Caki2 (cell line): Measurements from ENCODE around the gene DNAH8. TPM values are rescaled to one million over a fixed set of nuclear protein-coding genes. Genes with fewer than 3 reads are reported as not detected.

Source experiments
- DNase-seq: peaks from one replicate; pipeline ENCODE4 v3.0.0-alpha.2; 2015; ENCODE audit warnings: low read depth
- in situ Hi-C: cut with HindIII; loops from 2 replicates; pipeline ENCODE4 v1.10.0; 2016; ENCODE audit warnings: low sequenced_read_pairs, low pct_unique_long_range_greater_than_20kb, mixed read lengths
- total RNA-seq: library from RNA; depleted of rRNA; stranded (reverse); fragments of >200 nt; shearing (Covaris generic); gene quantifications from 2 replicates; pipeline ENCODE4 v1.2.3, GENCODE V29; 2014; ENCODE audit warnings: low replicate concordance

DNAH8 gene
- total RNA-seq, 1 experiment from 2014 or later, result not detected

DNA sequence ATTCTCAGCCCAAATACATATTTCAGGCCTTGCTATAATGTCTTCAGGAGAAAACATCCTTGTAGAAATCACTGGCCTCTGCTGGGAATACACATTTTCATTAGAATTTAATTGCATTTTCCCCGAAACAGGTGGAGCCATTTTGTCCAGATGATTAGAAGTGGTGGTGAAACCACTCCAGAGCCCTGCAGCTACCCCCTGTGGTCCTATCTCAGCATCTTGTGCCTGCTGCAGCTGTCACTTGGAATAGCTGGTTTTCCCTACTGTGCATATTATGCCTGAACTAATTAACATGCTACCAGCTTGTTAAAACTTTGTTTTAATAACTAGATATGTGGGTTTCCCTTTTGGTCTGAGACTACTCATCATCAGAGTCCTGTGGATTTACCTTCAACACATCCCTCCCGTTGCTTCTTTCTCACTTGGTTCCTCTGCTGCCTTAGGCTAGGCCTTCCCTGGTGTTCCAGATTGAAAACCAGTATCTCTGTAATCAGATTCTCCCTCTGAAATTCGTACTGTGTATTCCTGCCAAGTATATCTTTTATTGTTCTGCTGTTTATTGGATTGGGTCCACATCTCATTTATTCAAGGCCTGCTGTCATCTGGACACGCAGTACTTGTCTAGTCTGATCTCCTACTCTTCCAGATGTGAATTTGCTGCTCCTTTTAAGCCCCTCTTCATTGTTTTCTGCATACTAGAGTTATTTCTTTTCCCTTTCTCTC is 15.2 kb downstream of the DNAH8 start:
- DNase-seq, result no peak
- in situ Hi-C loops, result no loop called here

DNA sequence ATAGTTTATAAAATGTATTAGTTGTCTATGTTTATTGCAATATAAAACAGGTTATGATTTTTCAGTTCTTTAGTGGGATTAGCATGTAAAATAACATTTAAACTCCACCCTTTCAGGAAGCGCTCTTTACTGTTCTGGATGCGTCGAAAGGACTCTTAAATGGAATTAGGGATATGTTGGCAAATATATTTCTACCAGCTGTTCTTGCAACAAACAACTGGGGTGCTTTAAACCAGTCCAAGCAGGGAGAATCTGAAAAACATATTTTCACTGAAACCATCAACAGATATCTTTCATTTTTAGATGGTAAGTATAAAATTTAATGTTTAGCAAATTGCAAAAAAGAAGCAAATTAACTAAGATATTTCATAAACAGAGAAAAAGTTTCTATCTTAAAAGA is 21.8 kb downstream of the DNAH8 start:
- no peak for DNase-seq
- in situ Hi-C loops, result no loop called here

DNA sequence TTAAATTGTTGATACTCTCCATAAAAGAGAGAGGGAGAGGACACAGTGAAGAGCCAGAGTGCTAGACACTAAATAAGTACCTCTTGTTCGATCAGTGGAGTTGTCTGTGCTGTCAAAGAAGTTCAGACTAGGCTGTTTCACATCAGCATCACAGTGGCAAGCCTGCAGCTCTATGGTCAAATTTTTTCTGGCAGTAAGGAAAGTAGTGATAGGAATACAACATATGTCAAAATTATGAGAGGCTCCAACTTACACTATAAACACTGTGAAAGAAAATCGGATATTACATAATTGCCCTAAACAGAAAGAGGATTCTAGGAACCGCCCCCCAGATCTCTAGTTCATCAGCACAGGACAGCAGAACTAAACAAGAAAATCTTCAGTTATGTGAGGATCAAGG is 23.1 kb downstream of the DNAH8 start:
- no peak for DNase-seq
- in situ Hi-C loops, result no loop called here

DNA sequence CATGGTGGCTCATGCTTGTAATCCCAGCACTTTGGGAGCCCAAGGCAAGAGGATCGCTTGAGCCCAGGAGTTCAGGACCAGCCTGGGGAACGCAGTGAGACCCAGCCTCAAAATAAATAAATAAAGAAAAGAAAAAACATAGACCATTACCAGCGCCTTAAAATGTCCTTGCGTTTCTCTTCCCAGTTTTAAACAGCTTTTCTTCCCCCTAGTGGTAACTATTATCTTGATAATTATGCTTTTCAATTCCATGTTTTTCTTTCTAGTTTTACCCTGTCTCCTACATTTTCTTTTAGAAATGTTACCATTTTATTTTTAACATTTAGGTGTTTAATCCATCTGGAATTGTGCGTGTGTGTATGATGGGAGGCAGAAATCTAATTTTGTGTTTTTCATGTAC is 24.4 kb downstream of the DNAH8 start:
- no peak for DNase-seq
- in situ Hi-C loops, result no loop called here

DNA sequence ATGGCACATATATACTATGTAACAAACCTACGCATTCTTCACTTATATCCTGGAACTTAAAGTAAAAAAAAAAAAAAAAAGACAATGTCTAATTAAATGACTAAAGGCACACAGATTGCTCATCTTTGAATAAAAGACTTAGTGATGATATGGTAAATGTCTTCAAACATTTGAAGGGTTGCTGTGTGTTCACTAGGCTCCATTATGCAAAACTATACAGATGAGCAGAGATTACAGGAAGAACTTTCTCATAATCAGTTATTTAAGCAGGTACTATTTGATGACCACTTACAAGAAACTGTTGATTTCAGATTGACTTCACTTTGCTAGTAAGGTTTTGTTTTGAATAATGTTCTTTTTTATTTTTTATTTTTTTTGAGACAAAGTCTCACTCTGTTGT is 34.4 kb downstream of the DNAH8 start:
- in situ Hi-C loops, result no loop called here
- no peak for DNase-seq

DNA sequence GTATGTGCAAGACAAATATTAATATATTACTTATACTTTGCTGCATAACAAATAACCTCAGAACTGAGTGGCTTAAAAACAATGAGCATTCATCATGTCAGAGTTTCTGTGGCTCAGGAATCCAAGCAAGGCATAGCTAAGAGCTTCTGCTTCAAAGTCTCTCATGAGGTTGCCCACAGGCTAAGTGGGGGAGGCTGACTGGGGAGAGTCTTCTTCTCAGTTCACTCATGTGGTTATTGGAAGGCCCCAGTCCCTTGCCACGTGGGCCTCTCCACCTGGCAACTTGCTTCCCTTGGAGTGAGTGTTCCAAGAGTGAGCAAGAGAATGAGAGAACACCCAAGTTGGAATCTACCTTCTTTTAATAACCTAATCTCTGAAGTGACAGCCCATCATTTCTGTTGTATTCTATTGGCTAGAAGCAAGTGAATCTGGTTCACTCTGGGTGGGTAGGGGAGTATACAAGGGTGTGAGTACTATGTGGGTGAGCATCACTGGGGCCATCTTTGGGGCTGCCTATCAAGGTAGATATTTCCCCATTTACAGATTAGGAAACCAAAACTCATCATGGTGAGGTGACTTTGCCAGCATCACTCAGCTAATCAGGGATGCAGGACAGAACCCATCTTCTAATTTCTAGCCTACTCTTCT is 36.0 kb downstream of the DNAH8 start:
- in situ Hi-C loops, result no loop called here
- DNase-seq, result no peak

DNA sequence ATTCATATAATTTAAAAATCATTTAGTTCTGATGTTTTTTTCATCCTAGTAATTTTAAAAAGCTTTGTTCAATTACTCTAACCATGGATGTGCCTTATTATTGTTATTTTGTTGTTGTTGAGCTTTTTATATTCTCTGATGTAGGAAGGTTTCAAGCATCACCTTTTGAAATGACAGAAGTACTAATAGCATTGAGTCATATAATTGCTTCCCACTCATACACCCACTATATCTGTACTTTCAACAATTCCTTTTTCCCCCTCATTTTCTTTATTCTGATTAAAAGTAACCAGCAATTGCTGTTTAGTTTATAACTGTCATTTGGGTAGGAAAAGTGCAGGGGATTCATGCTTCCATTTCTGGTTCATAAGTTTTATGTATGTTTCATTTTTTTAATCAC is 38.6 kb downstream of the DNAH8 start:
- no peak for DNase-seq

DNA sequence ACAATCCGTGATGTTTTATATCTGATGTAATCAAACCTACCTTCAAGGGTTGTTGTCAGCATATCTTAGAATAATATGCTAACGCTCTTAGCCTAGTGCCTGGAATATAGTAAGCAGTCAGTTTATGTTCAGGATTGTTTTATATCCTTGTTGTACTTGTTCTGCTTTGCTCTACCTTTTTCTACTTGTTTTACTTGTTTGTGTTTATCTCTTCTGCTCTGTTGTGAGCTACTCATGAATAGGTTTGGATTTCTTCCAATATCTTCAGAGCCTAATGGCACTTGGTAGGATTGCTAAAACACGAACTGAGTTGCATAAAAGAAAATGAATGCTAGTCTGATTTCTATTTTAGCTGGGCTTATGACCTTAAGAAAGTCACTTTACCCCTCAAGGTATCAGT is 40.1 kb downstream of the DNAH8 start:
- in situ Hi-C loops, result no loop called here
- DNase-seq, result no peak

More for the DNA sequence above, 38.6 kb downstream of the DNAH8 start:
- in situ Hi-C loops, result no loop called here

DNA sequence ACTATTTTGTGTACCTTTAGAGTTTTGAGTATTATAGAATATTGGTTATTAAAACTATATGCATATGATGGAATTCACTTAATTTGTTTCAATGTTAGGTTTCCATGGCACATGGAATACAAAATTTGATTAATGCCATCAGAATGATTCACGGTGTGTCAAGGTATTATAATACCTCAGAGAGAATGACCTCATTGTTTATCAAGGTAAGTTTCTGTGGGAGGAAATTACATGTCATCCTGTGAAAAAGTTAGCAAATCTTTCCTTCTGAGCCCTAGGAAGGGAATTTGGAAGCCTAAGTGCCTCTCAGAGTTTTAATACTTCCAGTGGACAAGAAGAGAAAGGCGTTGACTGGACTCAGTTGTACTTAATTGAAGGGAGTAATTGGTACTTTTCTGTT is 40.8 kb downstream of the DNAH8 start:
- in situ Hi-C loops, result no loop called here
- no peak for DNase-seq

DNA sequence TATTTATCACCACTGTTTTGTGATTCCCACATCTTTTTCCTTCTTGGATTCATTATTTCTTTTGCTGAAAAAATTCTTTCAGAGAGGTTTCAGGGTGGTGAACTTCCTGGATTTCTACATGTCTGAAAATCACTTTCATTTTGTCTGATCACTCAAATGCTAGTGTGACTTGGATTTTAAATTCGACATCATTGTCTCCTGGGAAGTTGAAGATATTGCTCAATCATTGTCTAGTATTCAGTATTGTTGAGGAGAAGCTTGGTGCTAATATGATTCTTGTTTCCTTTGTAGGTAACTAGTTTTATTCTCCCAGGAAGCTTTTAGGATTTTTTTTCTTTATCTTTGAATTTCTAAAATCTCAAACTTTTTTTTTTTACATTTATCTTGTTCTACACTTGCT is 45.0 kb downstream of the DNAH8 start:
- in situ Hi-C loops, result no loop called here
- DNase-seq, result no peak

DNA sequence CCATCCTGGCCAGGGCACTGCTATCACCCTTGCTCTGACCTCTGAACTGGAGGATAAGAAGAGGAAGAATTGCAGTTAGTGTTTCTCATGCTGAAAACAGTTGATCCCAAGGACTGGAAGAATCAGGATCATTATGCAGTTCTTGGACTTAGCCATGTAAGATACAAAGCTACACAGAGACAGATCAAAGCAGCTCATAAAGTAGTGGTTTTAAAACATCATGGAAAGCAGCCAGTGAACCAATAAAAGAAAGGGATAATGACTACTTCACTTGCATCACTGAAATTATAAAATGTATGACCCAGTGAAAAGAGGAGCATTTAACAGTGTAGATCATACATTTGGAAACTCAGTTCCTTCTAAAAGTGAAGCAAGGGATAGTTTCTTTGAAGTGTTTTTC is 47.7 kb downstream of the DNAH8 start:
- no peak for DNase-seq
- in situ Hi-C loops, result no loop called here

DNA sequence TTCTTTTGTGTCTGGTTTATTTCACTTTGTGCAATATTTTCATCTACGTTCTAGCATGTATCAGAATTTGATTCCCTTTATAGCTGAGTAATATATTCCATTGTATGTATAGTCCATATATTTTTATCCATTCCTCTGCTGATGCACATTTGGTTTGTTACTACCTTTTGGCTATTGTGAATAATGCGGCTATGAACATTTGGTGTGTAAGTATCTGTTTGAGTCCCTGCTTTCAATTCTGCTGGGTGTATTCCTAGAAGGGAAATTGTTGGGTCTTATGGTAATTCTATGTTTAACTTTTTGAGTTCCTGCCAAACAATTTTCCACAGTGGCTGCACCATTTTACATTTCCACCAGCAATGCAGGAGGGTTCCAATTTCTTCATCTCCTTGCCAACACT is 52.4 kb downstream of the DNAH8 start:
- DNase-seq, result no peak
- in situ Hi-C loops, result no loop called here

DNA sequence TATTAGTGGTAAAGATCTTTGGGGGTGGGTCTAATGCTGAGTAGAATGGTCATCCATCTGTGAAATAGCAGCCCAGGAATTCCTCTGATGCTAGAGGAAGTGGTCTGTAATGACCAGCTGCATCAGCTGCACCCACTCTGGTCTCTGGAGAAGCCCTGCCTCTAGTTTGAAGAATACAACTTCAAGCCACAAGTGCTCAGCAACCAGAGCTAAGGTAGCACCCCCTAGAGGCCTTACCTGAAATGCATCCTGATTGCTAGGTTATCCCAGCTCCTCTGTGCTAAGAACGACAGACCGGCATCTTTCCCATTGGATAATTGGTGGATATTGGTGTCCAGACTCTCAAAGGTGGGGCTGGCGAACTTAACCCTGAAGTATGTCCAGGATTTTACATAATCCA is 58.2 kb downstream of the DNAH8 start:
- no peak for DNase-seq
- in situ Hi-C loops, result no loop called here

DNA sequence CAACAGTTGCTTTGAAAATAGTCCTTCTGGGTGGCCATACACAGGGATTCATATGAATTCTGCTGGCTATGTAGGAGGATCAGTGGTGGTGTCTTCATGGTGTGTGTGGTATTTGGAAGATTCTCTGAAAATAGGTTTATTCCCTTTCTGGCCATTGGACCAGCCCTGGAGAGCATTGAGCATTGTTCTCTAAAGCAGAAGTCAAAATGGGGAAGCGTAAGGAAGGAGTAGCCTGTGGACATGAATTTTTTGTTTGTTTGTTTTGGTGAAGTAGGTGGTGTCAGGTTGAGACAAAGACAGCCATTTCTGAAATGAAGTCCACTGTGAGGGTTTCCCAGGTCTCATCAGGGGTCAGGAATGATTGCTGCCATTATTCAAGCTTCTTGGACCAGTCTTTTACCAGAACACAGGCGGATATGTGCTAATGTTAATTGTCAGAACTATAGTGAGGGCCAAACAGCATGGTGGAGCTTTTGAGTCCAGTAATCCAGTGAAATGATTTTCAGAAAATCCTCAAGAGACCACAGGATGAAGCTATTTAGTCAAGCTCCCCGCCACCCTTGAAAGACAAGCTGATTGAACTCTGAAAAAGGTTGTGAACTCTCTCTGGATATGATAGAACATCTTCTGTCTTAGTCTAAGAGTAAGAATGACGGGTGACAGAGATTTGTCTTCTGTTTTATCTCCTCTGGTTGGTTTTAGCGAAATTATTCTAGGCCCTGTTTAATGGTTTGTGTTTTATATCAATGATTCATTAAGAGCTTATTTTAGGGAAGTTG is 60.0 kb downstream of the DNAH8 start:
- in situ Hi-C loops, result no loop called here
- no peak for DNase-seq

DNA sequence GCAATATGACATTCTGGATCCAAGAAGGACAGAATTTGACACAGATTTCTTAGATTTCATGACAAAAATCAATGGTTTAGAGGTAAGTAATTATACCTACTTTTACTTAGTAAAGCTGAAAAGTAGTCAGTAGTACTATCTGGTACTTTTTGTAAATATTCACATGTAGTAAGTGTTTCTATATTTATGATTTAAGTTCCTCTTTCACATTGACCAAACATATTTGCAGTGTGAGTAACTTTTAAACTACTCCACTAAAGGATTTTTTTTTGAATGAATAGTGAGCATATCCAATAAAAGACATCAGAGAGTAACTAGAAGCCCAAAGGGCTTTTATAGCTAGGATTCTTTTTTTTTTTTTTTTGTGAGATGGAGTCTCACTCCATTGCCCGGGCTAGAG is 60.8 kb downstream of the DNAH8 start:
- DNase-seq, result no peak
- in situ Hi-C loops, result no loop called here

DNA sequence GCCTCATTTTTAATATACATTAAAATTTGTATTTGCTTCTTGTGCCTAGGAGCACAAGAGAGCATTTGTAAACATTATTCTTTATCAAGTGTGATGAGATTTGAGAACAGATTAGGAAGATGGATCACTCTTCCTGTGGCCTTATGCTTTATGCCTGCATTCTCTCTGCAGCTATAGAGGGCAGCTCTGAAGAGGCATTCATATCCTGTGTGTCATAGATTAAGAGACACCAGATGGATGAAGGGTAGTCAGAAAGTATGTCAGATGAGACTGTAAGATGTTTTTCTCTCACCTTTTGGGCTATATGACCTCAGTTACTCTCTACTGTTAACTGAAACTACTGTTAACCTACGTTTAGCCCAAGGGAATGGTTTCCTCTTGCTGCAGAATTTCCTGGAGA is 61.4 kb downstream of the DNAH8 start:
- in situ Hi-C loops, result no loop called here
- DNase-seq, result no peak

DNA sequence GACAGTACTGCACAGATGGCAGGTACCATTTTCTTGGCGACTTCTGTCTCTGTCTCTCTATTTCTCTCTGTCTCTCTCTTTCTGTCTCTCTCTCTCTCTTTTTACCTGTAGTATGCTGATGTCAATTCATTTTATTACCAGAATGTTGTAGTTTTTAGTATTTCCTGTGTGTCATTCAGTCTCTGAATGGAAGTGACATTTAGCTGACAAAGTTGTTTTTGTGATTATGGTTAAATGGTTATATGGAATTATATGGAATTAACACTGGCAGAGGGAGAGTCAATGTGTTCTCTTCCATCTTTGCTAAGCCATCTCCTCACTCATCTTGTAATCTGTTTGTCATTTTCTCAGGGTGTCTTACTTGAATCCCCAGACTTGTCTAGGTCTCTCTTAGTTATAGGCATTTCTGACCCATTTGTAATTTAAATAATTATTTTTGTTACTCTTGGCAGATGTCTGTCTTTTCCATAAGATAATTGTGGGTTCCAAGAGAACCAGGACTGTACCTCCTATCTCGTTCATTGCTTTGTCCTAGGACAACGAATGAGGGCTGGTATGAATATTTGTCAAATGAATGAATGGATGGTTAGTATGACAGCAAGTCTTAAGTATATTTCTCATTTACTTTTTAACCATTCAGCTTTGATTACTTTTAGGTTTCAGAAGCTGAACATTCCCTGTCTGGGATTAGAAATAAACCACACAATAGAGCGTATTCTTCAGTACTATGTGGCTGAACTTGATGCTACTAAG is 64.4 kb downstream of the DNAH8 start:
- in situ Hi-C loops, result no loop called here

DNA sequence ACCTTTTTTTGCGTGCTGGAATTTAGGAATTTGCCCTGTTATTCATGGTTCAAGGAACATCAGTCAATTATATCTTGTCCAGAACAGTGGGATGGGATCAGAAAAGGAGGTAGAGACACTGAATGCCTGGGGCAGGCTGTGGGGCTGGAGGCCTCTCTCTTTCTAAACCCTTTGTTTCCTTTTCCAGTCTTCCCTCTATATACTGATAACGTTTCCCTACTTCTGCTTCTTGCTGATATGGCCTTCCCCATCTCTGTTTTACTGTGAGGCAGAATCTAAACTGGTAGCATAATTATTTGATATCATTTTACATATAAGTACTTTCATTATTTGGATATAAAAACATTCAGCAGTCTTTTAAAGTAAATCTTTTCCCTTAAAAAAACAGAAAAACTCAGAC is 67.5 kb downstream of the DNAH8 start:
- no peak for DNase-seq
- in situ Hi-C loops, result no loop called here

More for the DNA sequence above, 64.4 kb downstream of the DNAH8 start:
- no peak for DNase-seq
